H9 (cell line): ENCODE results near the gene TRIM7. TPM values are rescaled to one million over a fixed set of nuclear protein-coding genes. Genes with fewer than 3 reads are reported as not detected.

Source experiments
- DNase-seq: peaks from one replicate; pipeline ENCODE4 v3.0.0-alpha.2; 2017
- H2AFZ ChIP-seq: one replicate; pipeline ENCODE4 v1.6.1; 2013; ENCODE audit warnings: mild to moderate bottlenecking, low read length, control low read depth, moderate library complexity
- H2AK5ac ChIP-seq: 2 replicates; pipeline ENCODE4 v1.6.1; 2013; ENCODE audit warnings: low read length, control low read depth, mixed read lengths; ENCODE audit not compliant: insufficient read length
- H2BK120ac ChIP-seq: one replicate; pipeline ENCODE4 v1.6.1; 2013; ENCODE audit warnings: low read depth, mild to moderate bottlenecking, low read length, control low read depth, inconsistent platforms; ENCODE audit not compliant: poor library complexity, severe bottlenecking
- H2BK12ac ChIP-seq: 2 replicates; pipeline ENCODE4 v1.6.1; 2013; ENCODE audit warnings: low read length, control low read depth, mixed read lengths, low read depth; ENCODE audit not compliant: insufficient read length
- H2BK15ac ChIP-seq: 2 replicates; pipeline ENCODE4 v1.6.1; 2013; ENCODE audit warnings: low read depth, low read length, control low read depth
- H2BK20ac ChIP-seq: one replicate; pipeline ENCODE4 v1.6.1; 2013; ENCODE audit warnings: low read depth, mild to moderate bottlenecking, low read length, control low read depth, inconsistent platforms; ENCODE audit not compliant: poor library complexity, severe bottlenecking
- H2BK5ac ChIP-seq: 2 replicates; pipeline ENCODE4 v1.6.1; 2013; ENCODE audit warnings: low read length, control low read depth, mixed read lengths; ENCODE audit not compliant: insufficient read length
- H3K14ac ChIP-seq: 2 replicates; pipeline ENCODE4 v1.6.1; 2013; ENCODE audit warnings: low read length, control low read depth; ENCODE audit not compliant: insufficient read depth
- H3K18ac ChIP-seq: 2 replicates; pipeline ENCODE4 v1.6.1; 2013; ENCODE audit warnings: low read depth, mild to moderate bottlenecking, mixed read lengths, low read length, control low read depth; ENCODE audit not compliant: insufficient read length
- H3K23ac ChIP-seq: 2 replicates; pipeline ENCODE4 v1.6.1; 2013; ENCODE audit warnings: low read length, control low read depth, mixed read lengths, low read depth; ENCODE audit not compliant: insufficient read length
- H3K23me2 ChIP-seq: 2 replicates; pipeline ENCODE4 v1.6.1; 2013; ENCODE audit warnings: low read depth, mild to moderate bottlenecking, mixed read lengths, low read length, control low read depth; ENCODE audit not compliant: insufficient read length, poor library complexity, severe bottlenecking
- H3K27ac ChIP-seq: 2 replicates; pipeline ENCODE4 v1.5.1; 2013; ENCODE audit warnings: low read length, control low read depth, mixed read lengths, low read depth; ENCODE audit not compliant: insufficient read length
- H3K27me3 ChIP-seq: 2 replicates; pipeline ENCODE4 v1.6.1; 2013; ENCODE audit warnings: low read length, control low read depth, inconsistent platforms; ENCODE audit not compliant: insufficient read depth
- H3K4ac ChIP-seq: 2 replicates; pipeline ENCODE4 v1.6.1; 2013; ENCODE audit warnings: low read depth, mild to moderate bottlenecking, control low read depth, inconsistent platforms, low read length, moderate library complexity
- H3K4me1 ChIP-seq: 2 replicates; pipeline ENCODE4 v1.6.1; 2013; ENCODE audit warnings: low read length, control low read depth, inconsistent platforms; ENCODE audit not compliant: insufficient read depth
- H3K4me2 ChIP-seq: 2 replicates; pipeline ENCODE4 v1.6.1; 2013; ENCODE audit warnings: low read length, control low read depth, mixed read lengths; ENCODE audit not compliant: insufficient read length, insufficient read depth
- H3K56ac ChIP-seq: 2 replicates; pipeline ENCODE4 v1.6.1; 2013; ENCODE audit warnings: low read depth, mild to moderate bottlenecking, mixed read lengths, low read length, control low read depth; ENCODE audit not compliant: insufficient read length
- H3K79me1 ChIP-seq: 2 replicates; pipeline ENCODE4 v1.6.1; 2013; ENCODE audit warnings: low read depth, mild to moderate bottlenecking, moderate library complexity, low read length, control low read depth, inconsistent platforms; ENCODE audit not compliant: insufficient read depth, poor library complexity, severe bottlenecking
- H3K79me2 ChIP-seq: 2 replicates; pipeline ENCODE4 v1.6.1; 2013; ENCODE audit warnings: low read length, control low read depth, inconsistent platforms; ENCODE audit not compliant: insufficient read depth
- H3K9ac ChIP-seq: 2 replicates; pipeline ENCODE4 v1.6.1; 2013; ENCODE audit warnings: low read length, control low read depth, mixed read lengths; ENCODE audit not compliant: insufficient read length; ENCODE audit errors: extremely low read depth
- H3K9me3 ChIP-seq: one replicate; pipeline ENCODE4 v1.6.1; 2013; ENCODE audit warnings: low read depth, low read length, inconsistent platforms; ENCODE audit not compliant: control insufficient read depth
- H3T11ph ChIP-seq: one replicate; pipeline ENCODE4 v1.6.1; 2013; ENCODE audit warnings: mild to moderate bottlenecking, low read length, control low read depth, inconsistent platforms
- H4K20me1 ChIP-seq: one replicate; pipeline ENCODE4 v1.6.1; 2013; ENCODE audit not compliant: control insufficient read depth, insufficient read length, insufficient read depth
- H4K5ac ChIP-seq: 2 replicates; pipeline ENCODE4 v1.6.1; 2013; ENCODE audit warnings: low read depth, mild to moderate bottlenecking, mixed read lengths, low read length, control low read depth; ENCODE audit not compliant: insufficient read length
- H4K8ac ChIP-seq: replicated peaks from 2 replicates; pipeline ENCODE4 v1.6.1; 2013; ENCODE audit warnings: low read length, control low read depth, mixed read lengths, low read depth; ENCODE audit not compliant: insufficient read length
- H4K91ac ChIP-seq: 2 replicates; pipeline ENCODE4 v1.6.1; 2013; ENCODE audit warnings: low read depth, mild to moderate bottlenecking, moderate library complexity, mixed read lengths, low read length, control low read depth; ENCODE audit not compliant: insufficient read length
- H3K27ac Mint-ChIP-seq, 3 experiments: 2 replicates in 2 of 3; 3 replicates in 1 of 3; pipeline ENCODE4 v1.8.0; 2020 to 2021; ENCODE audit warnings: mixed read lengths in 3 of 3, mild to moderate bottlenecking in 1 of 3, moderate library complexity in 1 of 3
- H3K27me3 Mint-ChIP-seq: 2 replicates; pipeline ENCODE4 v1.8.0; 2021; ENCODE audit warnings: low read depth, mild to moderate bottlenecking, moderate library complexity, mixed read lengths
- H3K36me3 Mint-ChIP-seq, 3 experiments: 2 replicates in 2 of 3; 3 replicates in 1 of 3; pipeline ENCODE4 v1.8.0; 2020 to 2021; ENCODE audit warnings: low read depth in 3 of 3, mixed read lengths in 3 of 3; ENCODE audit not compliant: insufficient read depth in 1 of 3
- H3K4me1 Mint-ChIP-seq, 2 experiments: 2 replicates each; pipeline ENCODE4 v1.8.0; 2020; ENCODE audit warnings: mixed read lengths in 2 of 2
- H3K4me3 Mint-ChIP-seq, 2 experiments: 2 replicates in 1 of 2; 3 replicates in 1 of 2; pipeline ENCODE4 v1.8.0; 2020 to 2021; ENCODE audit warnings: mild to moderate bottlenecking in 2 of 2, mixed read lengths in 2 of 2, moderate library complexity in 1 of 2
- H3K9me3 Mint-ChIP-seq, 2 experiments: 2 replicates in 1 of 2; 3 replicates in 1 of 2; pipeline ENCODE4 v1.8.0; 2020; ENCODE audit warnings: mild to moderate bottlenecking in 2 of 2, mixed read lengths in 2 of 2, moderate library complexity in 1 of 2
- WGBS: extraction: QIAGEN DNeasy Blood & Tissue Kit; methylation state at CpG from one replicate; pipeline ENCODE4 v1.1.7; 2013; ENCODE audit warnings: missing lambda C conversion rate, low lambda C conversion rate, mixed read lengths; ENCODE audit not compliant: insufficient read length; ENCODE audit errors: extremely low coverage; 5-methylcytosine and 5-hydroxymethylcytosine counted together
- total RNA-seq: library from RNA; stranded (reverse); gene quantifications from 2 replicates; pipeline ENCODE4 v1.2.1, GENCODE V29; 2021
- TF ChIP-seq, protein P1 (sequence below): fragments of 200-600 bp; sonication (generic); conservative IDR thresholded peaks from 3 replicates; pipeline ENCODE4 v1.8.0; 2021; ENCODE audit warnings: antibody characterized with exemption, mild to moderate bottlenecking

TRIM7 gene
- total RNA-seq, 1 experiment from 2014 or later: not detected

DNA sequence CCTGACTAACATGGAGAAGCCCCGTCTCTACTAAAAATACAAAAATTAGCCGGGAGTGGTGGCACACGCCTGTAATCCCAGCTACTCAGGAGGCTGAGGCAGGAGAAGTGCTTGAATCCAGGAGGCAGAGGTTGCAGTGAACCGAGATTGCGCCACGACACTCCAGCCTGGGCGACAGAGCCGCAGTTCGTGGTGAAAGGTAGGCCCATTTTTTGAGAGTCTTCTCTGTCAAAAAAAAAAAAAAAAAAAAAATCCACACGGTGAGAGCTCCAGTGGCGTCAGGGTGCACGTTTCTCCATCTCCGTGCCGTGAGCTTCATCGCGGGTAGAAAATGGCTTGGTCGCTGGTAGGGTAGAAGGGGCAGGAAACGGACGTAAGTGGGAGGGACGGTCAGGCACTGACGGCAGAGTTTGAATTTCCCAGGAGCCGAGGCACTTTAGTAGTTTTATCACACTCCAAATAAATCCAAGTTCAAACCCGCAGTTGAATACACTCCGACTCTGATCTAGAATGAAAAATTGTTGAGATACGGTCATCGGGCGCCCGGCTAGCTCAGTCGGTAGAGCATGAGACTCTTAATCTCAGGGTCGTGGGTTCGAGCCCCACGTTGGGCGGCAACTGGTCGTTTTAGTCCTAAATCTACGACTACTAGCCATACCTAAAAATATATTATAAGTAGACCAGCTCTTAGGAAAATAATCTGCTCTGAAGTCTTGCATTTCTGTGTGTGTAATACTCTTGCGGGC is 2.4 kb upstream of the TRIM7 start:
- no peak overlapping the region for H2BK5ac ChIP-seq
- H4K5ac ChIP-seq: no peak overlapping the region
- no peak overlapping the region for H2AFZ ChIP-seq
- H3K23ac ChIP-seq: no peak overlapping the region
- peak overlapping the region; percentile 42 to 85 (median 85); a peak in 6 of 7 replicates for H3K27ac Mint-ChIP-seq
- TF ChIP-seq, protein P1, sequence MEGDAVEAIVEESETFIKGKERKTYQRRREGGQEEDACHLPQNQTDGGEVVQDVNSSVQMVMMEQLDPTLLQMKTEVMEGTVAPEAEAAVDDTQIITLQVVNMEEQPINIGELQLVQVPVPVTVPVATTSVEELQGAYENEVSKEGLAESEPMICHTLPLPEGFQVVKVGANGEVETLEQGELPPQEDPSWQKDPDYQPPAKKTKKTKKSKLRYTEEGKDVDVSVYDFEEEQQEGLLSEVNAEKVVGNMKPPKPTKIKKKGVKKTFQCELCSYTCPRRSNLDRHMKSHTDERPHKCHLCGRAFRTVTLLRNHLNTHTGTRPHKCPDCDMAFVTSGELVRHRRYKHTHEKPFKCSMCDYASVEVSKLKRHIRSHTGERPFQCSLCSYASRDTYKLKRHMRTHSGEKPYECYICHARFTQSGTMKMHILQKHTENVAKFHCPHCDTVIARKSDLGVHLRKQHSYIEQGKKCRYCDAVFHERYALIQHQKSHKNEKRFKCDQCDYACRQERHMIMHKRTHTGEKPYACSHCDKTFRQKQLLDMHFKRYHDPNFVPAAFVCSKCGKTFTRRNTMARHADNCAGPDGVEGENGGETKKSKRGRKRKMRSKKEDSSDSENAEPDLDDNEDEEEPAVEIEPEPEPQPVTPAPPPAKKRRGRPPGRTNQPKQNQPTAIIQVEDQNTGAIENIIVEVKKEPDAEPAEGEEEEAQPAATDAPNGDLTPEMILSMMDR: no peak
- H4K20me1 ChIP-seq: no peaks in the 10 kb centered on the region
- H3K27me3 ChIP-seq: peaks cover 29% of the 10 kb centered on the region
- no peak overlapping the region for H3K56ac ChIP-seq
- H3T11ph ChIP-seq: no peak overlapping the region
- no peaks in the 10 kb centered on the region for H3K79me2 ChIP-seq
- H2BK12ac ChIP-seq: no peak overlapping the region
- H3K4me1 ChIP-seq: no peaks in the 10 kb centered on the region
- H2AK5ac ChIP-seq: no peak overlapping the region
- DNase-seq: peak; percentile 86
- peaks cover 26% of the 10 kb centered on the region for H3K23me2 ChIP-seq
- H3K9me3 Mint-ChIP-seq: peaks cover 11 to 16% of the 10 kb centered on the region in 2 experiments; a peak in 3 of 5 replicates
- H2BK120ac ChIP-seq: no peak overlapping the region
- no peaks in the 10 kb centered on the region for H3K9me3 ChIP-seq
- no peak overlapping the region for H4K91ac ChIP-seq
- peak overlapping the region; percentile 25 for H3K9ac ChIP-seq
- H3K14ac ChIP-seq: no peak overlapping the region
- peaks cover 0 to 8% (median 0%) of the 10 kb centered on the region in 3 experiments; a peak in 2 of 7 replicates for H3K36me3 Mint-ChIP-seq
- WGBS: no CpG with 5 or more reads among the region's 36 CpGs
- peak overlapping the region; percentile 92 to 99 for H3K4me3 Mint-ChIP-seq
- H3K79me1 ChIP-seq: no peaks in the 10 kb centered on the region
- no peak overlapping the region for H2BK15ac ChIP-seq
- no peak overlapping the region for H2BK20ac ChIP-seq
- H3K18ac ChIP-seq: peak overlapping the region; percentile 8
- no peak overlapping the region for H3K27ac ChIP-seq
- peaks cover 51% of the 10 kb centered on the region for H3K27me3 Mint-ChIP-seq
- H3K4ac ChIP-seq: no peak overlapping the region
- peak overlapping the region; percentile 92 for H3K4me2 ChIP-seq
- peaks cover 17 to 32% of the 10 kb centered on the region in 2 experiments for H3K4me1 Mint-ChIP-seq
- H4K8ac ChIP-seq: no peak overlapping the region
